A549 treated with AZD9567 at 1 μM for 4 hours (cell line): Measurements from ENCODE around the gene SOX9. TPM values are rescaled to one million over a fixed set of nuclear protein-coding genes. Genes with fewer than 3 reads are reported as not detected.

Source experiments
- total RNA-seq: library from RNA; stranded (reverse); fragments of 200-300 nt; extraction: Qiagen RNA extraction; gene quantifications from 5 replicates; pipeline ENCODE4 v1.2.3, GENCODE V29; 2022; ENCODE audit not compliant: insufficient read depth

The SOX9 gene
- 6.9 to 8.6 TPM (median 7.5 TPM) in 5 replicates for total RNA-seq

GRCh38 chr17:72120642-72121163 lies at the start of gene SOX9:
TSS of gene SOX9 (plus strand) at chr17:72121020. CDS start at chr17:72121392, 372 bp downstream.

